ENCODE data around the gene ATP6V1E1.

DNA sequence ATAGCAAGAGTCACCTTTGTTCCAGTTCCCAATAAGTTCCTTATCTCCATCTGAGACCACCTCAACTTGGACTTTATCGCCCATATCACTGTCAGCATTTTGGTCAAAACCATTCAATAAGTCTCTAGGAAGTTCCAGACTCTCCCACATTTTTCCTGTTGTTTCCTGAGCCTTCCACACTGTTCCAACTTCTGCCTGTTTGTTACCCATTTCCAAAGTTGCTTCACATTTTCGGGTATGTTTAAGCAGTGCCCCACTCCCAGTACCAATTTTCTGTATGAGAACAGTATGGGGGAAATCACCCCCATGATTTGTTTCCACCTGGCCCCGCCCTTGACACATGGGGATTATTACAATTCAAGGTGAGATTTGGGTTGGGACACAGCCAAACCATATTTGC is 36.7 kb upstream of the ATP6V1E1 start:
- TF ChIP-seq POLR2A (IDR thresholded peaks at IDR 0.05) (no peak), CTCF (IDR thresholded peaks at IDR 0.05) (no peak)

Measured in body of pancreas (tissue), 4 donors.